Tibial nerve (tissue), 4 donors: ENCODE results near the gene ZFPM1.

Source experiments
- EP300 ChIP-seq, 2 donors: sonication (generic); formaldehyde crosslinking; IDR thresholded peaks; one replicate each; pipeline ENCODE4 v1.6.1; 2017; ENCODE audit warnings: antibody characterized with exemption in 2 of 2, mild to moderate bottlenecking in 1 of 2
- TF ChIP-seq, protein P1 (sequence below), 5 experiments: fragments of 200-600 bp in 3 of 5; fragments of 450-650 bp in 2 of 5; sonication (generic) in 3 of 5; IDR thresholded peaks; one replicate each; pipeline ENCODE4 v1.5.1; 2016 to 2019; ENCODE audit warnings: antibody characterized with exemption in 5 of 5, mild to moderate bottlenecking in 3 of 5, moderate library complexity in 2 of 5

DNA sequence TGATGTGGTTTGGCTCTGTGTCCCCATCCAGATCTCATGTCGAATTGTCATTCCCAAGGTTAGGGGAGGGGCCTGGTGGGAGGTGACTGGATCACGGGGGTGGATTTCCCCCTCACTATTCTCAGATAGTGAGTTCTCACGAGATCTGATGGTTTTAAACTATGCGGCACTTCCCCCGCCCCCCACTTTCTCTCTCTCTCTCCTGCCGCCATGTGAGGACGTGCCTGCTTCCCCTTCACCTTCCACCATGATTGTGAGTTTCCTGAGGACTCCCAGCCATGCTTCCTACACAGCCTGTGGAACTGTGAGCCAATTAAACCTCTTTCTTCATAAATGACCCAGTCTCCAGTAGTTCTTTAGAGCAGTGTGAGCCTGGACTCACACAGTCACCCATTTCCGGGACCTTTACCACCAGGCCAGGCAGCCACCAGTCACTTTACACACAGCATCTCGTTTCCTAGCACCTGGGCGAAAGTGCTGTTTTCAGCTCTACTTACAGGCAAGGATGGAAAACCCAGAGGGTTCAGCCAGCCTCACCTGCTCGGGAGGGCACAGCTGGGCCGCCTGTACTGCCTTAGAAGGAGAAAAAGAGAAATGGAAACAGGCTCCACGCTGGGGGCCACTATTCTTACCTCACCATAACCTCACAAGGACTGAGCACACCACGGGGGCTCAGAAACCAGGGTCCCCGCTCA is 103.4 kb downstream of the ZFPM1 start:
- TF ChIP-seq, protein P1, sequence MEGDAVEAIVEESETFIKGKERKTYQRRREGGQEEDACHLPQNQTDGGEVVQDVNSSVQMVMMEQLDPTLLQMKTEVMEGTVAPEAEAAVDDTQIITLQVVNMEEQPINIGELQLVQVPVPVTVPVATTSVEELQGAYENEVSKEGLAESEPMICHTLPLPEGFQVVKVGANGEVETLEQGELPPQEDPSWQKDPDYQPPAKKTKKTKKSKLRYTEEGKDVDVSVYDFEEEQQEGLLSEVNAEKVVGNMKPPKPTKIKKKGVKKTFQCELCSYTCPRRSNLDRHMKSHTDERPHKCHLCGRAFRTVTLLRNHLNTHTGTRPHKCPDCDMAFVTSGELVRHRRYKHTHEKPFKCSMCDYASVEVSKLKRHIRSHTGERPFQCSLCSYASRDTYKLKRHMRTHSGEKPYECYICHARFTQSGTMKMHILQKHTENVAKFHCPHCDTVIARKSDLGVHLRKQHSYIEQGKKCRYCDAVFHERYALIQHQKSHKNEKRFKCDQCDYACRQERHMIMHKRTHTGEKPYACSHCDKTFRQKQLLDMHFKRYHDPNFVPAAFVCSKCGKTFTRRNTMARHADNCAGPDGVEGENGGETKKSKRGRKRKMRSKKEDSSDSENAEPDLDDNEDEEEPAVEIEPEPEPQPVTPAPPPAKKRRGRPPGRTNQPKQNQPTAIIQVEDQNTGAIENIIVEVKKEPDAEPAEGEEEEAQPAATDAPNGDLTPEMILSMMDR (IDR thresholded peaks at IDR 0.05), result no peak
- no peak for TF ChIP-seq EP300 (IDR thresholded peaks at IDR 0.05)
